HCT116 (cell line): Measurements from ENCODE around the gene ADCK1. TPM values are rescaled to one million over a fixed set of nuclear protein-coding genes. Genes with fewer than 3 reads are reported as not detected.

Experiments
- ATAC-seq: fragments of 200-7000 bp; cut with Tn5 transposase; 2 replicates; pipeline ENCODE4 v1.9.1; 2020; ENCODE audit warnings: mild to moderate bottlenecking, moderate library complexity
- BruUV-seq: library from RNA; stranded (reverse); fragments of 400-500 nt; replicated peaks from 2 replicates; lab custom pipeline; 2021; lab: Mats Ljungman, UMichigan
- CTCF ChIA-PET: fragments of 300-600 bp; sonication (Branson Sonifier 250); formaldehyde crosslinking; loops from one replicate; lab custom pipeline; 2021; ENCODE audit warnings: antibody characterized with exemption; lab: Charles Lee
- POLR2A ChIA-PET: fragments of 300-600, 350-600 bp; sonication (Branson Sonifier 250); formaldehyde crosslinking; loops from one replicate; lab custom pipeline; 2021; ENCODE audit warnings: antibody characterized with exemption; lab: Charles Lee
- RAD21 ChIA-PET, 2 experiments: fragments of 300-600 bp; sonication (Branson Sonifier 250); formaldehyde crosslinking; loops; one replicate each; lab custom pipeline; 2023; ENCODE audit warnings: low total read pairs in 2 of 2; ENCODE audit not compliant: uncharacterized antibody in 2 of 2, unreplicated experiment in 2 of 2, low non-redundant PET in 1 of 2; lab: Charles Lee
- DNase-seq: peaks from one replicate; pipeline ENCODE4 v3.0.0-alpha.2; 2010; ENCODE audit warnings: low read depth, low spot score
- H2AFZ ChIP-seq: fragments of 200-600 bp; shearing (Covaris generic), sonication (generic); 2 replicates; pipeline ENCODE4 v1.6.1; 2017; ENCODE audit warnings: low read depth, mixed run types, mixed read lengths, antibody characterized with exemption, low read length; ENCODE audit not compliant: poor library complexity, severe bottlenecking
- H3K27ac ChIP-seq: 2 replicates; pipeline ENCODE4 v1.5.1; 2012; ENCODE audit warnings: low read depth, low read length
- H3K27me3 ChIP-seq: fragments of 200-600 bp; sonication (generic); 2 replicates; pipeline ENCODE4 v1.6.1; 2016; ENCODE audit warnings: mixed run types, low read length, mixed read lengths; ENCODE audit not compliant: insufficient read depth
- H3K36me3 ChIP-seq, 2 experiments: fragments of 200-500 bp in 1 of 2; fragments of 200-600 bp in 1 of 2; sonication (Bioruptor generic) in 1 of 2; sonication (generic) in 1 of 2; 2 replicates each; pipeline versions ENCODE4 v1.5.1 to v1.6.1; 2014 to 2016; ENCODE audit warnings: low read length in 2 of 2, inconsistent platforms in 1 of 2, mixed read lengths in 1 of 2, mixed run types in 1 of 2; ENCODE audit not compliant: insufficient read depth in 2 of 2, control insufficient read depth in 1 of 2
- H3K4me1 ChIP-seq, 2 experiments: fragments of 200-600 bp in 1 of 2; sonication (generic) in 1 of 2; 2 replicates each; pipeline versions ENCODE4 v1.5.1 to v1.6.1; 2012 to 2017; ENCODE audit warnings: low read length in 2 of 2, inconsistent platforms in 1 of 2, mild to moderate bottlenecking in 1 of 2, mixed read lengths in 1 of 2, mixed run types in 1 of 2, moderate library complexity in 1 of 2; ENCODE audit not compliant: insufficient read depth in 2 of 2, control insufficient read depth in 1 of 2
- H3K4me2 ChIP-seq: fragments of 200-600 bp; sonication (generic); 2 replicates; pipeline ENCODE4 v1.6.1; 2017; ENCODE audit warnings: mixed run types, low read length, mixed read lengths
- H3K4me3 ChIP-seq, 2 experiments: fragments of 200-600 bp in 1 of 2; sonication (generic) in 1 of 2; replicated peaks in 1 of 2; 2 replicates each; pipeline ENCODE4 v1.5.1; 2011 to 2016; ENCODE audit warnings: low read length in 2 of 2, control low read depth in 1 of 2, low read depth in 1 of 2, mild to moderate bottlenecking in 1 of 2, mixed read lengths in 1 of 2, mixed run types in 1 of 2
- H3K79me2 ChIP-seq: fragments of 200-600 bp; sonication (generic); 2 replicates; pipeline ENCODE4 v1.6.1; 2017; ENCODE audit warnings: mild to moderate bottlenecking, mixed run types, low read length, moderate library complexity, mixed read lengths; ENCODE audit not compliant: insufficient read depth
- H3K9ac ChIP-seq: fragments of 200-600 bp; sonication (generic); 2 replicates; pipeline ENCODE4 v1.6.1; 2016; ENCODE audit warnings: low read length, mixed read lengths
- H3K9me2 ChIP-seq: fragments of 200-600 bp; sonication (generic), shearing (Covaris generic); 2 replicates; pipeline ENCODE4 v1.6.1; 2017; ENCODE audit warnings: mixed run types, mild to moderate bottlenecking, moderate library complexity; ENCODE audit not compliant: insufficient read depth
- H3K9me3 ChIP-seq, 2 experiments: fragments of 200-500 bp in 1 of 2; fragments of 200-600 bp in 1 of 2; sonication (Bioruptor generic) in 1 of 2; sonication (generic) in 1 of 2; 2 replicates each; pipeline ENCODE4 v1.6.1; 2014 to 2017; ENCODE audit warnings: low read length in 2 of 2, mixed read lengths in 2 of 2, inconsistent platforms in 1 of 2, low read depth in 1 of 2, mild to moderate bottlenecking in 1 of 2, mixed run types in 1 of 2, moderate library complexity in 1 of 2; ENCODE audit not compliant: control insufficient read depth in 1 of 2, insufficient read depth in 1 of 2
- H4K20me1 ChIP-seq: fragments of 200-600 bp; sonication (generic), shearing (Covaris generic); 2 replicates; pipeline ENCODE4 v1.6.1; 2017; ENCODE audit warnings: mixed run types, mild to moderate bottlenecking, moderate library complexity; ENCODE audit not compliant: insufficient read depth
- ATF3 ChIP-seq: IDR thresholded peaks from 2 replicates; pipeline ENCODE4 v1.6.1; 2012
- CBX3 ChIP-seq: IDR thresholded peaks from 2 replicates; pipeline ENCODE4 v1.6.1; 2012; ENCODE audit warnings: low read depth
- CEBPB ChIP-seq: IDR thresholded peaks from 2 replicates; pipeline ENCODE4 v1.6.1; 2012; ENCODE audit warnings: low read depth
- CTCF ChIP-seq, 3 experiments: fragments of 200-600 bp in 1 of 3; sonication (generic) in 1 of 3; IDR thresholded peaks in 2 of 3; conservative IDR thresholded peaks in 1 of 3; 2 replicates each; pipeline ENCODE4 v1.5.1; 2012 to 2017; ENCODE audit warnings: low read depth in 2 of 3, low read length in 2 of 3, antibody characterized with exemption in 1 of 3, borderline replicate concordance in 1 of 3, control low read depth in 1 of 3, mild to moderate bottlenecking in 1 of 3, mixed read lengths in 1 of 3, mixed run types in 1 of 3, moderate library complexity in 1 of 3; ENCODE audit not compliant: insufficient read depth in 1 of 3
- EGR1 ChIP-seq: IDR thresholded peaks from 2 replicates; pipeline ENCODE4 v1.6.1; 2012; ENCODE audit warnings: low read depth
- ELF1 ChIP-seq: IDR thresholded peaks from 2 replicates; pipeline ENCODE4 v1.6.1; 2012; ENCODE audit warnings: low read depth, borderline replicate concordance
- JUND ChIP-seq: IDR thresholded peaks from 2 replicates; pipeline ENCODE4 v1.6.1; 2012
- POLR2AphosphoS5 ChIP-seq: IDR thresholded peaks from 2 replicates; pipeline ENCODE4 v1.6.1; 2011; ENCODE audit warnings: mild to moderate bottlenecking, low read depth, low read length, moderate library complexity
- REST ChIP-seq: IDR thresholded peaks from 2 replicates; pipeline ENCODE4 v1.6.1; 2012; ENCODE audit warnings: low read depth
- YY1 ChIP-seq: IDR thresholded peaks from 2 replicates; pipeline ENCODE4 v1.6.1; 2011; ENCODE audit warnings: low read length, low read depth, moderate library complexity, mild to moderate bottlenecking; ENCODE audit not compliant: insufficient replicate concordance; ENCODE audit errors: extremely low read depth
- intact Hi-C: fragments of 100-400 bp; cut with micrococcal nuclease; formaldehyde crosslinking; loops from 2 replicates; pipeline ENCODE4 v1.10.0; 2022
- total RNA-seq: library from RNA; stranded (reverse); gene quantifications from one replicate; pipeline ENCODE4 v1.2.1, GENCODE V29; 2021; ENCODE audit not compliant: unreplicated experiment
- TF ChIP-seq, protein P1 (sequence below): IDR thresholded peaks from 2 replicates; pipeline ENCODE4 v1.6.1; 2012
- TF ChIP-seq, protein P2 (sequence below): IDR thresholded peaks from 2 replicates; pipeline ENCODE4 v1.6.1; 2011; ENCODE audit warnings: mild to moderate bottlenecking, low read length, moderate library complexity; ENCODE audit not compliant: insufficient replicate concordance; ENCODE audit errors: extremely low read depth

ADCK1 gene
- total RNA-seq, 1 experiment from 2014 or later, result 6.0 TPM

DNA sequence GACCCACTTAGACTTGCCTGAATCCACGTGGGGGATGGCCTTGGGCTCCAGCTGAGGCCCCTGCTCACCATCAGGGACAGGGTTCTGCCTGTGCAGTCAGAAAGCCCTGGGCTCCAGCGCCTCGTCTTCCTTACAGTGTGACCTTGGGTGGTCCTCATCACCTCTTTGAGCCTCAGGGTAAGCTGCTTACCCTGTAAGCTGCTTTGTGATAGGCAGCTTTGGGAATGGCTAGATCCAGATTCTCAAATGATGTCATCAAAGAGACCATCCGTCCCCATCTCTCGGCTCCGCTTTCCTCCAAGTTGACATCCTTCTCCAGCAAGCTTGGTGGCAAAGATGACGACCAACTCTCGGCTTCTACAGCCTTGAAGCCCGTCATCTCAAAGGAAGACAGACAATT is 127.0 kb downstream of the ADCK1 start:
- no peak for TF ChIP-seq CBX3
- TF ChIP-seq, protein P1, sequence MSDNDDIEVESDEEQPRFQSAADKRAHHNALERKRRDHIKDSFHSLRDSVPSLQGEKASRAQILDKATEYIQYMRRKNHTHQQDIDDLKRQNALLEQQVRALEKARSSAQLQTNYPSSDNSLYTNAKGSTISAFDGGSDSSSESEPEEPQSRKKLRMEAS, result no peak
- no peak for TF ChIP-seq CTCF (IDR thresholded peaks at IDR 0.05 in 2 of 3, conservative IDR thresholded peaks at IDR 0.05 in 1 of 3; ENCODE audit: borderline replicate concordance in 1 of 3, insufficient read depth in 1 of 3, low read depth in 2 of 3, low read length in 2 of 3)
- TF ChIP-seq REST, result no peak
- no peak for TF ChIP-seq YY1
- no peak for TF ChIP-seq EGR1
- no peak for TF ChIP-seq POLR2AphosphoS5
- TF ChIP-seq ATF3, result no peak
- no peak for TF ChIP-seq ELF1
- no peak for TF ChIP-seq JUND
- TF ChIP-seq, protein P2, sequence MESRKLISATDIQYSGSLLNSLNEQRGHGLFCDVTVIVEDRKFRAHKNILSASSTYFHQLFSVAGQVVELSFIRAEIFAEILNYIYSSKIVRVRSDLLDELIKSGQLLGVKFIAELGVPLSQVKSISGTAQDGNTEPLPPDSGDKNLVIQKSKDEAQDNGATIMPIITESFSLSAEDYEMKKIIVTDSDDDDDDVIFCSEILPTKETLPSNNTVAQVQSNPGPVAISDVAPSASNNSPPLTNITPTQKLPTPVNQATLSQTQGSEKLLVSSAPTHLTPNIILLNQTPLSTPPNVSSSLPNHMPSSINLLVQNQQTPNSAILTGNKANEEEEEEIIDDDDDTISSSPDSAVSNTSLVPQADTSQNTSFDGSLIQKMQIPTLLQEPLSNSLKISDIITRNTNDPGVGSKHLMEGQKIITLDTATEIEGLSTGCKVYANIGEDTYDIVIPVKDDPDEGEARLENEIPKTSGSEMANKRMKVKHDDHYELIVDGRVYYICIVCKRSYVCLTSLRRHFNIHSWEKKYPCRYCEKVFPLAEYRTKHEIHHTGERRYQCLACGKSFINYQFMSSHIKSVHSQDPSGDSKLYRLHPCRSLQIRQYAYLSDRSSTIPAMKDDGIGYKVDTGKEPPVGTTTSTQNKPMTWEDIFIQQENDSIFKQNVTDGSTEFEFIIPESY, result no peak
- no peak for TF ChIP-seq CEBPB
- ChIA-PET CTCF (no interaction called here), POLR2A (no interaction called here), RAD21 (no interaction called here)
- no peaks in the 10 kb centered on the region for H4K20me1 ChIP-seq
- no TSS peak for BruUV-seq
- no peak overlapping the region for H3K4me3 ChIP-seq
- H3K9ac ChIP-seq, result no peak overlapping the region
- no peaks in the 10 kb centered on the region for H3K4me1 ChIP-seq
- no peaks in the 10 kb centered on the region for H3K27me3 ChIP-seq
- intact Hi-C loops, result no loop called here
- H3K9me2 ChIP-seq, result no peaks in the 10 kb centered on the region
- H3K36me3 ChIP-seq, result no peaks in the 10 kb centered on the region
- H3K4me2 ChIP-seq, result no peak overlapping the region
- H2AFZ ChIP-seq, result no peak overlapping the region
- no peak for DNase-seq
- ATAC-seq, result no peak
- H3K79me2 ChIP-seq, result no peaks in the 10 kb centered on the region
- H3K9me3 ChIP-seq, result no peaks in the 10 kb centered on the region
- no peak overlapping the region for H3K27ac ChIP-seq
